ENCODE measurements around the gene KPNA1. TPM values are rescaled to one million over a fixed set of nuclear protein-coding genes. Genes with fewer than 3 reads are reported as not detected.

KPNA1 gene
- total and polyA plus RNA-seq, 2 experiments from 2014 or later, result 19.8 to 30.1 TPM

GRCh38 chr3:122405015-122405414, 109.7 kb downstream of the KPNA1 start:
- Mint-ChIP-seq H3K4me3 (no peak overlapping the region), H3K27ac (no peak overlapping the region), H3K4me1 (no peaks in the 10 kb centered on the region), H3K27me3 (ENCODE audit: insufficient read depth, low read depth, poor library complexity) (no peaks in the 10 kb centered on the region), H3K9me3 (no peaks in the 10 kb centered on the region; the same call in 2 of the 3 replicates), H3K36me3 (ENCODE audit: low read depth) (peaks cover 22% of the 10 kb centered on the region)
- Histone ChIP-seq H3K27me3 (ENCODE audit: insufficient read depth) (no peaks in the 10 kb centered on the region), H3K36me3 (ENCODE audit: insufficient read depth) (peaks cover 9% of the 10 kb centered on the region), H3K4me3 (no peak overlapping the region), H3K27ac (ENCODE audit: low read depth) (no peak overlapping the region), H2AFZ (no peak overlapping the region), H3F3A (replicated peaks; ENCODE audit: low read depth) (no peaks in the 10 kb centered on the region), H3K9me2 (ENCODE audit: insufficient read depth) (no peaks in the 10 kb centered on the region), H4K20me1 (replicated peaks; ENCODE audit: insufficient read depth) (no peaks in the 10 kb centered on the region; the same call in 1 of the 2 replicates), H3K79me2 (replicated peaks; ENCODE audit: insufficient read depth) (no peaks in the 10 kb centered on the region), H3K4me2 (no peak overlapping the region), H3K4me1 (ENCODE audit: insufficient read depth) (no peaks in the 10 kb centered on the region)
- ATAC-seq (no peak), DNase-seq (ENCODE audit: low spot score) (no peak)
- TF ChIP-seq CREB1 (CRISPR knock-in tag; IDR thresholded peaks at IDR 0.05; ENCODE audit: low read depth) (no peak), ZNF462 (CRISPR knock-in tag; IDR thresholded peaks at IDR 0.05) (no peak), ETS1 (IDR thresholded peaks at IDR 0.05) (no peak), JUNB (IDR thresholded peaks at IDR 0.05; ENCODE audit: unreplicated experiment) (no peak), EZH2 (IDR thresholded peaks at IDR 0.05; ENCODE audit: low read depth, unreplicated experiment) (no peak), REST (IDR thresholded peaks at IDR 0.05; ENCODE audit: unreplicated experiment) (no peak), ZNF114 (CRISPR knock-in tag; IDR thresholded peaks at IDR 0.05) (no peak), EZH2phosphoT487 (IDR thresholded peaks at IDR 0.05; ENCODE audit: unreplicated experiment) (no peak), ZNF331 (CRISPR knock-in tag; IDR thresholded peaks at IDR 0.05; ENCODE audit: low read depth) (no peak), NANOG (IDR thresholded peaks at IDR 0.05; ENCODE audit: borderline replicate concordance) (no peak), CTCF (conservative IDR thresholded peaks at IDR 0.05; ENCODE audit: low read depth in 2 of 2) (no peak), POLR2AphosphoS5 (IDR thresholded peaks at IDR 0.05; ENCODE audit: low read depth) (no peak), STAT1 (IDR thresholded peaks at IDR 0.05; ENCODE audit: unreplicated experiment) (no peak)

Measured in GM23338 (cell line).